ENCODE results near the gene SOCS7. TPM values are rescaled to one million over a fixed set of nuclear protein-coding genes. Genes with fewer than 3 reads are reported as not detected.
A peak's percentile ranks its signal among the peaks of the same experiment; 100 is the strongest.

Gene SOCS7
- total and polyA plus RNA-seq, 4 donors, result 2.9 to 17.2 (median 11.0) TPM

- Histone ChIP-seq H3K4me3 (ENCODE audit: low read length in 2 of 2) (peak overlapping the region in 1 of 2 donors; percentile 56), H3K4me1 (ENCODE audit: control insufficient read depth in 1 of 2, insufficient read depth in 2 of 2, low read length in 2 of 2) (peaks cover 0 to 4% of the 10 kb centered on the region in 2 donors), H3K9me3 (ENCODE audit: control insufficient read depth, low read length) (no peaks in the 10 kb centered on the region), H3K27ac (ENCODE audit: low read depth in 1 of 2, low read length in 2 of 2) (peak overlapping the region; percentile 43 to 60), H3K27me3 (ENCODE audit: control insufficient read depth in 1 of 2, insufficient read depth in 2 of 2, low read length in 1 of 2) (no peaks in the 10 kb centered on the region), H3K36me3 (ENCODE audit: control insufficient read depth in 1 of 2, insufficient read depth in 2 of 2, low read length in 1 of 2) (peaks cover 0 to 2% of the 10 kb centered on the region in 2 donors)
- DNase-seq (peak; percentile 93 to 96), ATAC-seq (ENCODE audit: low FRiP score) (peak; percentile 88)
- WGBS, 2 donors, result 3 to 5% methylated on average over 11 to 12 of the region's 12 CpGs
- intact Hi-C loops (cut with DNase I), result no loop called here
Observed at GRCh38 chr17:38454532-38454931, 102.9 kb downstream of the SOCS7 start.

Other genes starting within 250 kb of the SOCS7 start
- gene TBC1D3E, start 223.9 kb upstream of the SOCS7 start, total RNA-seq, result not detected
- gene TBC1D3E, start 223.9 kb upstream of the SOCS7 start, polyA plus RNA-seq, result not detected
- gene TBC1D3, start 159.3 kb upstream of the SOCS7 start, total RNA-seq, result not detected
- gene TBC1D3, start 159.3 kb upstream of the SOCS7 start, polyA plus RNA-seq, result not detected
- gene MRPL45, start 54.7 kb upstream of the SOCS7 start, total RNA-seq, result 10 to 100 TPM; 14.4 to 23.4 TPM
- gene MRPL45, start 54.7 kb upstream of the SOCS7 start, polyA plus RNA-seq, result 10 to 100 TPM; 31.0 to 38.9 TPM
- gene GPR179, start 7.9 kb upstream of the SOCS7 start, total RNA-seq, result not detected
- gene GPR179, start 7.9 kb upstream of the SOCS7 start, polyA plus RNA-seq, result under 1 TPM in 1 of 2 donors, not detected in 1; under 0.01 TPM
- gene ARHGAP23, start 76.6 kb downstream of the SOCS7 start, total RNA-seq, result 100 to 1,000 TPM; 110 to 126 TPM
- gene ARHGAP23, start 76.6 kb downstream of the SOCS7 start, polyA plus RNA-seq, result 10 to 100 TPM in 1 of 2 donors, 1 to 10 TPM in 1; 6.9 to 31.6 TPM

Data from aorta (tissue), 5 donors.